ENCODE measurements around the gene SLC4A8.

The SLC4A8 gene

GRCh38 chr12:51470116-51470515 lies 45.5 kb downstream of the SLC4A8 start:
- TF ChIP-seq, protein P1, sequence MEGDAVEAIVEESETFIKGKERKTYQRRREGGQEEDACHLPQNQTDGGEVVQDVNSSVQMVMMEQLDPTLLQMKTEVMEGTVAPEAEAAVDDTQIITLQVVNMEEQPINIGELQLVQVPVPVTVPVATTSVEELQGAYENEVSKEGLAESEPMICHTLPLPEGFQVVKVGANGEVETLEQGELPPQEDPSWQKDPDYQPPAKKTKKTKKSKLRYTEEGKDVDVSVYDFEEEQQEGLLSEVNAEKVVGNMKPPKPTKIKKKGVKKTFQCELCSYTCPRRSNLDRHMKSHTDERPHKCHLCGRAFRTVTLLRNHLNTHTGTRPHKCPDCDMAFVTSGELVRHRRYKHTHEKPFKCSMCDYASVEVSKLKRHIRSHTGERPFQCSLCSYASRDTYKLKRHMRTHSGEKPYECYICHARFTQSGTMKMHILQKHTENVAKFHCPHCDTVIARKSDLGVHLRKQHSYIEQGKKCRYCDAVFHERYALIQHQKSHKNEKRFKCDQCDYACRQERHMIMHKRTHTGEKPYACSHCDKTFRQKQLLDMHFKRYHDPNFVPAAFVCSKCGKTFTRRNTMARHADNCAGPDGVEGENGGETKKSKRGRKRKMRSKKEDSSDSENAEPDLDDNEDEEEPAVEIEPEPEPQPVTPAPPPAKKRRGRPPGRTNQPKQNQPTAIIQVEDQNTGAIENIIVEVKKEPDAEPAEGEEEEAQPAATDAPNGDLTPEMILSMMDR (IDR thresholded peaks at IDR 0.05; ENCODE audit: insufficient read depth, low read length, missing control alignments), result no peak
- ChIA-PET CTCF (interaction anchor here (0.9 to 1.0 kb wide), 2 partner anchors 23 to 62 kb away, joined by 3 read pairs; no protein-coding TSS in a partner anchor), POLR2A (interaction anchor here (0.6 kb wide), 1 partner anchor 28 kb away, joined by 3 read pairs; no protein-coding TSS in a partner anchor)
- DNase-seq (ENCODE audit: low read depth, low spot score), result no peak
- no peak overlapping the region for H3K4me3 ChIP-seq (ENCODE audit: low read depth, low read length)

GRCh38 chr12:51471111-51471864 lies 46.7 kb downstream of the SLC4A8 start:
- DNase-seq (ENCODE audit: low read depth, low spot score), result no peak
- ChIA-PET POLR2A (no interaction called here), CTCF (interaction anchor here (0.9 to 1.0 kb wide), 2 partner anchors 40 to 61 kb away, joined by 3 read pairs; no protein-coding TSS in a partner anchor)
- TF ChIP-seq, protein P1 (IDR thresholded peaks at IDR 0.05; ENCODE audit: insufficient read depth, low read length, missing control alignments), result no peak
- no peak overlapping the region for H3K4me3 ChIP-seq (ENCODE audit: low read depth, low read length)

DNA sequence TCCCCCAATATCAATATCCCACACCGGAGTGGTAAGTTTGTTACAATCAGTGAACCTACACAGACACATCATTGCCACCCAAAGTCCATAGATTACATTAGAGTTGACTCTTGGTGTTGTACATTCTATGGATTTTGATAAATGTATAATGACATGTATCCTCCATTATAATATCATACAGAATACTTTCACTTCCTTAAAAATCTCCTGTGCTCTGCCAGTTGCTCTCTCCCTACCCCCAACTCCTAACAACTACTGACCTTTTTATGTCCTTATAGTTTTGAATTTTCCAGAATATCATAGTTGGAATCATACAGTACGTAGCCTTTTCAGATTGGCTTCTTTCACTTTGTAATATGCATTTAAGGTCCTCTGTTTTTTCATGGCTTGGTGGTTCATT lies 48.4 kb downstream of the SLC4A8 start:
- H3K4me3 ChIP-seq (ENCODE audit: low read depth, low read length), result no peak overlapping the region
- ChIA-PET CTCF (no interaction called here), POLR2A (no interaction called here)
- no peak for DNase-seq (ENCODE audit: low read depth, low spot score)
- TF ChIP-seq, protein P1 (IDR thresholded peaks at IDR 0.05; ENCODE audit: insufficient read depth, low read length, missing control alignments), result no peak

GRCh38 chr12:51473947-51474346 lies 49.3 kb downstream of the SLC4A8 start:
- TF ChIP-seq, protein P1 (IDR thresholded peaks at IDR 0.05; ENCODE audit: insufficient read depth, low read length, missing control alignments), result no peak
- ChIA-PET CTCF (interaction anchor here (1.0 kb wide), 1 partner anchor 37 kb away, joined by 3 read pairs; no protein-coding TSS in a partner anchor), POLR2A (no interaction called here)
- DNase-seq (ENCODE audit: low read depth, low spot score), result no peak
- no peak overlapping the region for H3K4me3 ChIP-seq (ENCODE audit: low read depth, low read length)

- POLR2A ChIA-PET, result no interaction called here
- CTCF ChIA-PET, result no interaction called here
- no peak for DNase-seq (ENCODE audit: low read depth, low spot score)
- H3K4me3 ChIP-seq (ENCODE audit: low read depth, low read length), result no peak overlapping the region
- TF ChIP-seq, protein P1 (IDR thresholded peaks at IDR 0.05; ENCODE audit: insufficient read depth, low read length, missing control alignments), result no peak
Measured at GRCh38 chr12:51475543-51475942, 50.9 kb downstream of the SLC4A8 start.

DNA sequence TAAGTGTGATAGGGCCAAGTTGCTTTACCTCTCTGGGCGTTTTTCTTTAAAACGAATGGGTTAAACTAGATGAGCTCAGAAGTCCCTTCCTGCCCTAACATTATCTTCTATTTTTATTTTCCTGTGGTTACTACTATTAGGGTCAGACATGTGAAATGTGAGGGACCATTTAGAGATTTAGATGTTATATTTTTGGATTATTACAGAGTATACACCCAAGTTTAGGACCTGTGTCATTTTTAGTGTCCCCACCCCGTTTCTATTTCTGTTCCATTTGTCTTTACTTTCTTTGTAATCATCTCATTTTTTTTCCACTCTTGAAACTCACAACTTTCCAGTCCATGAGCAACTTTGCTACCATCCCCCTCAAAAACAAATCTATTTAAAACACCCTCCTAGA lies 56.3 kb downstream of the SLC4A8 start:
- TF ChIP-seq, protein P1 (IDR thresholded peaks at IDR 0.05; ENCODE audit: insufficient read depth, low read length, missing control alignments), result no peak
- no peak overlapping the region for H3K4me3 ChIP-seq (ENCODE audit: low read depth, low read length)
- ChIA-PET CTCF (no interaction called here), POLR2A (interaction anchor here (0.5 kb wide), 1 partner anchor 47 kb away, joined by 3 read pairs; no protein-coding TSS in a partner anchor)
- no peak for DNase-seq (ENCODE audit: low read depth, low spot score)
